GM13976 (cell line): ENCODE data around the gene RHBDF2.

ENCODE experiments used
- DNase-seq: peaks from one replicate; pipeline ENCODE4 v3.0.0; 2012; ENCODE audit warnings: low spot score
- in situ Hi-C: fragments of 300-500 bp; cut with MboI; formaldehyde crosslinking; loops from one replicate; pipeline ENCODE4 v1.12.0; 2022; ENCODE audit warnings: low sequenced_read_pairs, mixed read lengths, inconsistent platforms; ENCODE audit not compliant: unreplicated experiment
- TF ChIP-seq, protein P1 (sequence below): IDR thresholded peaks from 2 replicates; pipeline ENCODE4 v1.5.1; 2012; ENCODE audit warnings: borderline replicate concordance, mild to moderate bottlenecking; ENCODE audit not compliant: insufficient read depth; ENCODE audit errors: extremely low read depth, missing control alignments, control extremely low read depth

RHBDF2 gene

DNA sequence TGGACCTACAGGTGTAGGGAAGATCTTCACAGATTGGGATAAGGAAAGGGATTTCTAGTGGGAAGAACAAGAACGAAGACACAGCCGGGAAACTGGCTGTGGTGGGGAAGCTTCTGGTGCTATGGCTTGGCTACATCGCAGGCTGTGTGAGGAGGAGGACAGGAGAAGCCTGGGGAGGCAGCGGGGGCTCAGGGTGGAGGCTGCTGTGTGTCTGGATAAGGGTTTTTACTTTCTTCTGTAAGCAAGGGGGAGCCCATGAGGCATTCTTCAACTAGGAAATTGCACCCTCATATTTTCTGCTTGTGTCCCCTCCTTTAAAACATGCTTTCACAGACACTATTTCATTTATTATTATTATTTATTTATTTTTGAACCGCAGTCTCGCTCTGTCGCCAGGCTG lies 2.9 kb upstream of the RHBDF2 start:
- no peak for DNase-seq
- TF ChIP-seq, protein P1, sequence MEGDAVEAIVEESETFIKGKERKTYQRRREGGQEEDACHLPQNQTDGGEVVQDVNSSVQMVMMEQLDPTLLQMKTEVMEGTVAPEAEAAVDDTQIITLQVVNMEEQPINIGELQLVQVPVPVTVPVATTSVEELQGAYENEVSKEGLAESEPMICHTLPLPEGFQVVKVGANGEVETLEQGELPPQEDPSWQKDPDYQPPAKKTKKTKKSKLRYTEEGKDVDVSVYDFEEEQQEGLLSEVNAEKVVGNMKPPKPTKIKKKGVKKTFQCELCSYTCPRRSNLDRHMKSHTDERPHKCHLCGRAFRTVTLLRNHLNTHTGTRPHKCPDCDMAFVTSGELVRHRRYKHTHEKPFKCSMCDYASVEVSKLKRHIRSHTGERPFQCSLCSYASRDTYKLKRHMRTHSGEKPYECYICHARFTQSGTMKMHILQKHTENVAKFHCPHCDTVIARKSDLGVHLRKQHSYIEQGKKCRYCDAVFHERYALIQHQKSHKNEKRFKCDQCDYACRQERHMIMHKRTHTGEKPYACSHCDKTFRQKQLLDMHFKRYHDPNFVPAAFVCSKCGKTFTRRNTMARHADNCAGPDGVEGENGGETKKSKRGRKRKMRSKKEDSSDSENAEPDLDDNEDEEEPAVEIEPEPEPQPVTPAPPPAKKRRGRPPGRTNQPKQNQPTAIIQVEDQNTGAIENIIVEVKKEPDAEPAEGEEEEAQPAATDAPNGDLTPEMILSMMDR: no peak
- in situ Hi-C loops: no loop called here

- in situ Hi-C loops: no loop called here
- DNase-seq: no peak
- TF ChIP-seq, protein P1: no peak
These were observed 1.4 kb upstream of the RHBDF2 start for GRCh38 chr17:76502341-76503211.

- DNase-seq: no peak
- in situ Hi-C loops: no loop called here
- TF ChIP-seq, protein P1: no peak
These were observed 644 bp upstream of the RHBDF2 start for GRCh38 chr17:76501827-76502307.

- in situ Hi-C loops: no loop called here
- TF ChIP-seq, protein P1: no peak
- no peak for DNase-seq
These were observed 541 bp downstream of the RHBDF2 start for GRCh38 chr17:76500747-76501017.

DNA sequence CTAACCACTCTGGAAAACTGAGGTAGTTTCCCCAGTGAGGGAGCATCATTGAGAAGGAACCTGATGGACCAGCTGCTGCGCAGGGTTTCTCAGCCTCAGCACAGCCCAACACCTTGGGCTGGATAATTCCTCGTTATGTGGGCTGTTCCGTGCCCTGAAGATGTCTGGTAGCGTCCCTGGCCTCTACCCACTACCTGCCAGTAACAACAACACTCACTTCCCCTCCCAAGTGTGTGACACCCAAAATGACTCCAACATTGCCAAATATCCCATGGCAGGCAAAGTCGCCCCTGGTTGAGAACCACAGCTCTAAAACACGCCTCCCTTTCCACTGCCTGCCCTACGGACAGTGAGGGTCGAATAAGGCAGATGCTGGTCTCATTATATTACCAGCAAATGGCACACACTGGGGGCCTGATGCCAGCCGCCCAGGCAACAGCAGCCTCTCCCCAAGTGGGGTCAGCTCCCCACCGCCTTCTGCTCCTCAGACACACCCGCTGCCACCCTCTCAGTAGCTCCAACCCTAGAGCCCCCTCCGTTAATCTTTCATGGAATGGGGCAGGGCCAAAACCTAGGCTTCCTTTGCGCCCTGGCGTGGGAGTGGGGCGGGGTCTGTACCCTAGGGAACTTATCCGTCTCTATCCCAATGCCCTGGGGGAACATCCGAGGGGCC lies 1.0 kb downstream of the RHBDF2 start:
- in situ Hi-C loops: no loop called here
- no peak for DNase-seq
- TF ChIP-seq, protein P1: no peak

- no peak for DNase-seq
- TF ChIP-seq, protein P1: no peak
- in situ Hi-C loops: no loop called here
These were observed 2.0 kb downstream of the RHBDF2 start for GRCh38 chr17:76499267-76499667.
